Mesothelial cell of epicardium (in vitro differentiated cells): ENCODE results near the gene HOMER3. TPM values are rescaled to one million over a fixed set of nuclear protein-coding genes. Genes with fewer than 3 reads are reported as not detected.

Source experiments
- DNase-seq, 2 experiments: peaks; one replicate each; pipeline ENCODE4 v3.0.0; 2021; ENCODE audit warnings: low spot score in 2 of 2; ENCODE audit not compliant: unreplicated experiment in 2 of 2
- H3K27ac Mint-ChIP-seq: 2 replicates; pipeline ENCODE4 v1.8.0; 2021; ENCODE audit warnings: mixed read lengths
- H3K27me3 Mint-ChIP-seq: 2 replicates; pipeline ENCODE4 v1.8.0; 2021; ENCODE audit warnings: low read depth, mixed read lengths
- H3K36me3 Mint-ChIP-seq: 2 replicates; pipeline ENCODE4 v1.8.0; 2021; ENCODE audit warnings: mixed read lengths
- H3K4me1 Mint-ChIP-seq: 2 replicates; pipeline ENCODE4 v1.8.0; 2021; ENCODE audit warnings: mixed read lengths
- H3K4me3 Mint-ChIP-seq: 2 replicates; pipeline ENCODE4 v1.8.0; 2021; ENCODE audit warnings: mild to moderate bottlenecking, moderate library complexity, mixed read lengths
- H3K9me3 Mint-ChIP-seq: 2 replicates; pipeline ENCODE4 v1.8.0; 2021; ENCODE audit warnings: mixed read lengths
- total RNA-seq: library from RNA; stranded (reverse); gene quantifications from 3 replicates; pipeline ENCODE4 v1.2.1, GENCODE V29; 2021
- TF ChIP-seq, protein P1 (sequence below): fragments of 200-600 bp; sonication (generic); IDR thresholded peaks from one replicate; pipeline ENCODE4 v1.5.0; 2021; ENCODE audit warnings: antibody characterized with exemption; ENCODE audit not compliant: unreplicated experiment

Gene HOMER3
- total RNA-seq, 1 donor from 2014 or later: 53.7 TPM

GRCh38 chr19:18901491-18901890 is 39.5 kb downstream of the HOMER3 start:
- TF ChIP-seq, protein P1, sequence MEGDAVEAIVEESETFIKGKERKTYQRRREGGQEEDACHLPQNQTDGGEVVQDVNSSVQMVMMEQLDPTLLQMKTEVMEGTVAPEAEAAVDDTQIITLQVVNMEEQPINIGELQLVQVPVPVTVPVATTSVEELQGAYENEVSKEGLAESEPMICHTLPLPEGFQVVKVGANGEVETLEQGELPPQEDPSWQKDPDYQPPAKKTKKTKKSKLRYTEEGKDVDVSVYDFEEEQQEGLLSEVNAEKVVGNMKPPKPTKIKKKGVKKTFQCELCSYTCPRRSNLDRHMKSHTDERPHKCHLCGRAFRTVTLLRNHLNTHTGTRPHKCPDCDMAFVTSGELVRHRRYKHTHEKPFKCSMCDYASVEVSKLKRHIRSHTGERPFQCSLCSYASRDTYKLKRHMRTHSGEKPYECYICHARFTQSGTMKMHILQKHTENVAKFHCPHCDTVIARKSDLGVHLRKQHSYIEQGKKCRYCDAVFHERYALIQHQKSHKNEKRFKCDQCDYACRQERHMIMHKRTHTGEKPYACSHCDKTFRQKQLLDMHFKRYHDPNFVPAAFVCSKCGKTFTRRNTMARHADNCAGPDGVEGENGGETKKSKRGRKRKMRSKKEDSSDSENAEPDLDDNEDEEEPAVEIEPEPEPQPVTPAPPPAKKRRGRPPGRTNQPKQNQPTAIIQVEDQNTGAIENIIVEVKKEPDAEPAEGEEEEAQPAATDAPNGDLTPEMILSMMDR: no peak
- no peak for DNase-seq
- Mint-ChIP-seq H3K9me3 (no peaks in the 10 kb centered on the region), H3K4me3 (no peak overlapping the region), H3K27ac (no peak overlapping the region), H3K27me3 (peaks cover 4% of the 10 kb centered on the region), H3K4me1 (peaks cover under 1% of the 10 kb centered on the region), H3K36me3 (peaks cover 11% of the 10 kb centered on the region)

- Mint-ChIP-seq H3K4me1 (peaks cover 2% of the 10 kb centered on the region), H3K27ac (no peak overlapping the region)
- no peak for DNase-seq
Observed at GRCh38 chr19:18900700-18901481, 40.1 kb downstream of the HOMER3 start.

GRCh38 chr19:18899624-18900560 is 41.1 kb downstream of the HOMER3 start:
- H3K36me3 Mint-ChIP-seq: peaks cover 8% of the 10 kb centered on the region
- TF ChIP-seq, protein P1: no peak
- no peak overlapping the region for H3K27ac Mint-ChIP-seq
- H3K4me3 Mint-ChIP-seq: no peak overlapping the region
- H3K9me3 Mint-ChIP-seq: no peaks in the 10 kb centered on the region
- peaks cover 5% of the 10 kb centered on the region for H3K27me3 Mint-ChIP-seq
- peaks cover 2% of the 10 kb centered on the region for H3K4me1 Mint-ChIP-seq
- no peak for DNase-seq

More at GRCh38 chr19:18900700-18901481, 40.1 kb downstream of the HOMER3 start:
- Mint-ChIP-seq H3K4me3 (no peak overlapping the region), H3K27me3 (peaks cover 5% of the 10 kb centered on the region), H3K36me3 (peaks cover 11% of the 10 kb centered on the region), H3K9me3 (no peaks in the 10 kb centered on the region)
- TF ChIP-seq, protein P1: no peak

- no peak for DNase-seq
- Mint-ChIP-seq H3K27me3 (peaks cover 7% of the 10 kb centered on the region), H3K27ac (no peak overlapping the region), H3K4me3 (no peak overlapping the region), H3K4me1 (peaks cover 4% of the 10 kb centered on the region), H3K36me3 (peaks cover 8% of the 10 kb centered on the region), H3K9me3 (no peaks in the 10 kb centered on the region)
- TF ChIP-seq, protein P1: no peak
Observed at GRCh38 chr19:18898607-18899408, 42.2 kb downstream of the HOMER3 start.

- Mint-ChIP-seq H3K27ac (no peak overlapping the region), H3K4me1 (peaks cover 5% of the 10 kb centered on the region), H3K9me3 (no peaks in the 10 kb centered on the region), H3K4me3 (no peak overlapping the region), H3K27me3 (peaks cover 8% of the 10 kb centered on the region), H3K36me3 (peaks cover 8% of the 10 kb centered on the region)
- DNase-seq: no peak
- TF ChIP-seq, protein P1: no peak
Observed at GRCh38 chr19:18898081-18898606, 42.9 kb downstream of the HOMER3 start.
